ENCODE data around the gene ABCC4.
"Not testable (repeated sequence)": the region's sequence is repeated elsewhere in the genome, so short reads cannot be mapped to it uniquely, and the experiment has no call there.

ABCC4 gene

DNA sequence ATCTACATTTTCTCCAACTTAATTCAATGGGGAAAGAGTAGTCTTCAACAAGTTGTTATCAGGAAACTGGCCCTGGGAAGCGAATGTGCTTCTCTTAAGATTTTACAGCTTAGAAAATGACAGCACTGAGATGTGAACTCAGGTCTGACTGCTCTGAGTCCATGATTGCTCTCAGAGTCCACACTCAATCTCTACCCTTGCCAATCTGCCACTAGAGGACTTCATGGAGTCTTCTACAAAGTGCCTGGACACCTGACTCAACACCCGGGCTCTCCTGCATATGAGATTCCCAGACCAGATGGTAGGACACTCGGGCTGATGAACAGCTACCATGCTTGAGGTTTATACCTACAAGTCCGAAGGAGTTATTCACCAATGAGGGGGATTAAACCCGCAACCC lies 74.8 kb downstream of the ABCC4 start:
- no peak for DNase-seq

- no peak for DNase-seq
Observed at GRCh38 chr13:95226050-95226449, 75.2 kb downstream of the ABCC4 start.

DNA sequence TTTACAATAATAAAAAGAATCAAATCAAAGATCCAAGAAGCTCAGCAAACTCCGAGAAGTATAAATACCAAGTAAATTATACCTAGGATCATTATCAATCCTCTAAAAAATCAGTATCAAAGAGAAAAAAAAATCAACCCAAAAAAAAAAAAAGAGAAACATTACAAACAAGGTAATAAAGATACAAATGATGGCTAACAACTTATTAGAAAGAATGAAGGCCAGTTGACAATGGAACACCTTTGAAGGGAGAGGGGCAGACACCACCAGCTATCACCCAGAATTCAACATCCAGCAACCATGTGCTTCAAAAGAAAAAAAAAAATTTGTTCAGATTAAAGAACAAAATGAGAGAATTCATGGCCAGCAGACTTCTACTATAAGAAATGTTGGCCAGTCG lies 77.2 kb downstream of the ABCC4 start:
- no peak for DNase-seq

GRCh38 chr13:95222733-95223018 lies 78.6 kb downstream of the ABCC4 start:
- DNase-seq, result no peak

GRCh38 chr13:95221971-95222732 lies 79.1 kb downstream of the ABCC4 start:
- no peak for DNase-seq

DNA sequence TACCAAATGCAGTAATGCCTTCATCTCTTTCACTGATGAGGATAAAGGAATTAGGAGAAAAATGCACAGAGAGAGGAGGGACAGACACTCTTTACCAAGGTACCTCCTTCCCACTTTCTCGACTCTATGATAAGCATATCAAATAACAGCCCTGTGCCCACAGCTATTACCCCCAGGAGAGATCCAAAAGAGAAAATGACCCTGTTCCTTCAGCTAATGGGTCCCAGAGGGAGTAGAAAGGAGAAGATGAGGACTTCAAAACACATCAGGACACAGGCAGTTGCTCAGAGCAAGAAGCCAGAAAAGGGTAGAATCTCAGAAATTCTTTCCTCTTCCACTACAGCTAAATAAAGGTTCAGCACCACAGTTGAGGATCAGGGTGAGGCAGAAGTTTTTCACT lies 80.6 kb downstream of the ABCC4 start:
- no peak for DNase-seq

- DNase-seq, result no peak
Observed at GRCh38 chr13:95217920-95218830, 83.1 kb downstream of the ABCC4 start.

GRCh38 chr13:95216182-95216581 lies 85.1 kb downstream of the ABCC4 start:
- DNase-seq, result no peak

DNA sequence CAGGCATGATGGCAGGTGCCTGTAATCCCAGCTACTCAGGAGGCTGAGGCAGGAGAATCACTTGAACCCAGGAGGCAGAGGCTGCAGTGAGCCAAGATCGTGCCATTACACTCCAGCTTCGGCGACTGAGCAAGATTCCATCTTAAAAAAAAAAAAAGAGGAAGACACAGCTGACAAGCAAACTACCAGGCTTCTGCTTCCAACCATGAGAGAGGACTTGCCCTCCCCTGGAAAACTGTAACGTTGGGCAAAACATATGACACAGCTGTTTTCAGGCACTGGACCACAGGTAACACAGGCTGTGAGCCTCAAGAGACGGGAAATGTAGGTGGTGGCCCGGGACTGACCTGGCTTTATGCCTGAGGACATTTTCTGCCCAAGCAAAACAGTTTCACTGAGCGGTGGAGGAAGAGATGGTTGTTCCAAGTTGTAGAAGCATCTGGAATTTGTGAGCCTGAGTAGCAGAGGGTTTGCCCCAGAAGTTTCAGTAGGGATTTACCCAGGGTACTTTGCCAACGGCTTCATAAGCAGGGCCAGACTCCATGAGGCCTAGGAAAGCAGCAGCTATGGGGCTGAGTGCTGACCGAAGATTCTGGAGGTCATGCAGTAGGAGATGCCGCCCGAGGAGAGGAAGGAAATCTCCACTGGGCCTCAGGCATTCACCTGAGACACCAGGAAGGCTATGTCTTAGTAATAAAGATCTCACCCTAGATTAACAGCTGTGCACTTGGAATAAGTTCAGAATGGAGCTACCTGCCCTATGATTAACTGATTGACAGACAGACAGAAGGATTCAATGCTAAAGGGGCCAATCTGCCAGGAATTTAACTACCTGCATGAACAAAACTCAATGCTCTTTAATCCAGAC lies 88.0 kb downstream of the ABCC4 start:
- no peak for DNase-seq

DNA sequence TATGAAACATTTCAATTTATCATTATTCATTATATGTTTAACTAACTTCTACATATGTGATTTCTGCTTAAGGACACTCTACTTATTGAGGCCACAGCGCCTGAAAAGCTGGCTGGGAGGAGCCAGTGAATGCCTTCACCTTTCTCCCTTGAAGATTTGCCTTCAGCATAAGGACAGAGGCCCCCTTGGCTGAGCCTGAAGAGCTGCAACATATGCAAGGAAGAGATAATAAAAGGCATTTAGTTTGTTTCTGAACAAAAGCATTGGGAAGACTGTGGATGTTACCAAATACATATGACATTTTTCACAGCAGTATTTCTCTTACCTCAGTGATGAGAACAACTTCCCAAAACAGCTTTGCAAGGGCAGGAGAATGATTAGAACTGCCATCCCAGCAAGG lies 92.1 kb downstream of the ABCC4 start:
- no peak for DNase-seq

DNA sequence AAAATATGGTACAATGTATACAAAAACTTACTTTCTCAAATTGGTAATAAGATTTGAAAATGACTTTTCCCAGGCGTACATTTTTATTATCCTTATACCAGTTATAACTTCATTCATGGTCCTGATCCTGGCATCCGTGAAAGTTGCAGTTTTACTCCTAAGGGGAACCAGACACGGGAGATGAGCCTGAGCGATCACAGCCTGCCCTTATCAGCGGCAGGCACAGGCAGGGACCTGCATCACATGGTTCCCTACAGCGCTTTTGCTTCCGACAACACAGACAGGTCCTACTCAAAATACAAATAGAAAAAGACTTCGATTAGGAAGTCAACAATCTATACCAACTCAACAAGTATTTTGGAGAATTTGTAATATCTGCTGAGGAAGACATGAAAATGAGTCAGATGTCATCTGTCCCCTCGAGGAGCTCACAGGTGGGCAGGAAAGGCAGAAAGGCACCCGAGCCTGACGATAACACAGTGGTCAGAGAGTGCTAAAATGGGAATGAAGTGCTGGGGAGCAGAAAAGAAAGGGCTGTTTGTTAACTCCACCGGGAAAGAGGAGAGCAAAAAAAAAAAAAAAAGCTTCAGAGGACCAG lies 93.4 kb downstream of the ABCC4 start:
- no peak for DNase-seq

GRCh38 chr13:95206116-95206515 lies 95.1 kb downstream of the ABCC4 start:
- DNase-seq, result no peak

DNA sequence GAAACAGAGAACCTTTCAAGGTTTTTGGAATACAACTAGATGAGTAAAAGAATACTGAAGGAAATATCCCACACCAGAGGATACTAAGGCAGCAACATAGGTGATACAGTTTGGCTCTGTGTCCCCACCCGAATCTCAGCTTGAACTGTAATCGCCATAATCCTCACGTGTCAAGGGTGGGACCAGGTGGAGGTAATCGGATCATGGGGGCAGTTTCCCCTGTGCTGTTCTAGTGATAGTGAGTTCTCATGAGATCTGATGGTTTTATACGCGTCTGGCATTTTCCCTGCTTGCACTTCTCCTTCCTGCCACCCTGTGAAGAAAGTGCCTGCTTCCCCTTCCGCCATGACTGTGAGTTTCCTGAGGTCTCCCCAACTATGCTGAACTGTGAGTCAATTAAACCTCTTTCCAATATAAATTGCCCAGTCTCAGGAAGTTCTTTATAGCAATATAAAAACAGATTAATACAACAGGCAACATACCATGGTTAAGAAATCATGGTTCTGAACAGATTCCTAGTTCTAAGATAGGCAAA lies 97.0 kb downstream of the ABCC4 start:
- DNase-seq, result no peak

GRCh38 chr13:95201814-95202651 lies 99.2 kb downstream of the ABCC4 start:
- DNase-seq, result no peak

DNA sequence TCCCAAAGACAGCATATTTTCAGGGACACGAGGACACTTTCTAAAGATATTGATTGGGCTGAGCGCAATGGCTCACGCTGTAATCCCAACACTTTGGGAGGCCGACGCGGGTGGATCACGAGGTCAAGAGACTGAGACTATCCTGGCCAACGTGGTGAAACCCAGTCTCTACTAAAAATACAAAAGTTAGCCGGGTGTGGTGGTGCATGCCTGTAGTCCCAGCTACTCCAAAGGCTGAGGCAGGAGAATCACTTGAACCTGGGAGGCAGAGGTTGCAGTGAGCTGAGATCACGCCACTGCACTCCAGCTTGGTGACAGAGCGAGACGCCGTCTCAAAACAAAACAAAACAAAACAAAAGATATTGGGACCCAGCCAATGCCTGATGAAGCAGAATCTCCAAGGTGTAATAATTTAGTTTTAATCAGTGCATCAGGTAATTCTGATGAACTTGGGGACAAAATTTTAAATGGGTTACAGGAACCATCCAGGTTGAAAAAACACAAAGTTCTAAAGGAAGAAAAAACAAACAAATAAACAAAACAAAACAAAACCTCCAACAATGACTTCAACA lies 100.8 kb downstream of the ABCC4 start:
- DNase-seq, result not testable (repeated sequence)

GRCh38 chr13:95199896-95200295 lies 101.4 kb downstream of the ABCC4 start:
- no peak for DNase-seq

- DNase-seq, result not testable (repeated sequence)
Observed at GRCh38 chr13:95198606-95199005, 102.6 kb downstream of the ABCC4 start.

DNA sequence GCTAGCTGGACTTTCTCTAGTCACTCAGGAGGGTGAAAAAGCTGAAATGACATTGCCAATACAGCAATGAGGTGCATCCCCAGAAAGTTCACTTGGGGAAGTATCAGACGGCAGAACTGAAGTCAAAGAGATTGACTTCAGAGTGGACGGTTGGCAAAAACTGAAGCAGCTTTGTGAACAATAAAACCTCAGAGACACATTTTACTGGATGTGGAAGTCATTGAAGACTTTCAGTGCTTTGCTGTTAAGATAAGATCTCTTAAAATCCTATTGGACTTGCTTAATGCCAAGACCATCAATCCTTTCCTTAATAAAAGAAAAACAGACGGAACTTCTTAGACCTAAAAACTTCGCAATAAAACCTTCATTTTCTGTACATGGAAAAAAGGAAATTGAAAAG lies 103.7 kb downstream of the ABCC4 start:
- DNase-seq, result no peak

- no peak for DNase-seq
Observed at GRCh38 chr13:95195146-95195545, 106.1 kb downstream of the ABCC4 start.

GRCh38 chr13:95193509-95194230 lies 107.6 kb downstream of the ABCC4 start:
- DNase-seq, result no peak

GRCh38 chr13:95192998-95193397 lies 108.3 kb downstream of the ABCC4 start:
- DNase-seq, result no peak
